IPS-NIHi7 (cell line): ENCODE results near the gene LLGL1.

ENCODE experiments used
- DNase-seq: peaks from one replicate; pipeline ENCODE4 v3.0.0; 2012; ENCODE audit warnings: mixed read lengths; ENCODE audit errors: extremely low spot score

LLGL1 gene

DNA sequence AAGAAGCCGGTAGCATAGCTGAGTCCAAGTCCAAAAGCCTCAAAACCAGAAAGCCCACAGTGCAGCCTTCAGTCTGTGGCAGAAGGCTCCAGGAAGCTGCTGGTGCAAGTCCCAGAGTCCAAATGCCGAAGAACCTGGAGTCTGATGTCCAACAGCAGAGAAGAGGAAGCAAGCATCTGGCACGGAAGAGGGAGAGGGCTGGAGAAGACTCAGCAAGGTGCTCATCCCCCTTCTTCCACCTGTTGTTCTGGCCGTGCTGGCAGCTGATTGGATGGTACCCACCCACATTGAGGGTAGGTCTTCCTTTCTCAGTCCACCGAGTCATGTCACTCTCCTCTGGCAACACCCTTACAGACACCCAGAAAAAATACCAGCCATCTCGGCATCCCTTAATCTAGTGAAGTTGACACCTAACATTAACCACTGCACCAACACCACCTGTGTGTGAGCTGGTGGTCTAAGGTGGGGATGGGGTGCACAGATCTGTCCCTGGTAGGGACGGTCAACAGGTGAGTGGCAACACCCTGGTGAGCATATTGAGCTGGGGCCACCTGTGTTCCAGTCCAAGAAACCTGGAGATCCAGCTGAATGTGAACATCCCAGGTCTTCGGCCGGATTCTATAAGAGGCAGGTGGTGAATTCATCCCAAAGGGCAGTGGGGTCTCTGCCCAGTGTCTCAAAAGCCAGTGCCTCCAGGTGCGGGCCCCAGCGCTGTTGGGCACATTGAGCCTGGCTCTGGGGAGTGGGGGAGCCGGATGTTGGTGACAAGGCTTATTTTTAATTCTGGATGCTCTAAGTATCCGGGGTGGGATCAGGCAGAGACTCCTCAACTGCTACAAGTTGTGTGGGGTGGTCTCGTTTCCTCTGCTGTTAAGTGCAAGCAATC is 44.9 kb downstream of the LLGL1 start:
- DNase-seq: no peak

DNA sequence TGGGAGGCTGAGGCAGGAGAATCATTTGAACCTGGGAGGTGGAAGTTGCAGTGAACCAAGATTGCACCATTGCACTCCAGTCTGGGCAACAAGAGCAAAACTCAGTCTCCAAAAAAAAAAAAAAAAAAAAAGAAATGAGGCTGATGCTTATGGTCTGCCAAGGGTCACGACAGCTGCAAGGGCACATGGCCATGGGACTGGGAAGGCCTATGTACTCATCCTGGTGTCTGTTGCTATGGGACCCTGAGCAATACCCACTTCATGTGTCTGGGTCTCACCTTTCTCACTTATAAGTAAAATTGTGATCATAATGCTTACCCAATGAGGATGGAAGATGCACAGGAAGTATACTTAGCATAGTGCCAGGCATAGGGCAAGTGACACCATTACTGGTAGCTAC is 51.6 kb downstream of the LLGL1 start:
- no peak for DNase-seq

DNA sequence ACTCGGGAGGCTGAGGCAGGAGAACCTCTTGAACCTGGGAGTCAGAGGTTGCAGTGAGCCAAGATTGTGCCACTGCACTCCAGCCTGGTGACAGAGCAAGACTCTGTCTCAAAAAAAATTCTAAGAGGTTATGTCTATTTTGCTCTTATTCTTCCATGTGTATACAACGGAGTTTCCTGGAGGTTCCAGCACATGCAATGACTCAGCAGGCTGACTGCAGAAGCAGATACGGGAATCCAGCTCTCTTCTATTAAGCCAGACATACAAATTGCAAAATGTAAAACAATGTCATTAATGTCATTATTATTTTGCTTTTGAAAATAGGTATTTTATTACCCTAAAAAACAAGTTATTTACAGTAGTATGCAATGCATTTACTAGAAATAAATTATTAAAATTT is 53.4 kb downstream of the LLGL1 start:
- no peak for DNase-seq

DNA sequence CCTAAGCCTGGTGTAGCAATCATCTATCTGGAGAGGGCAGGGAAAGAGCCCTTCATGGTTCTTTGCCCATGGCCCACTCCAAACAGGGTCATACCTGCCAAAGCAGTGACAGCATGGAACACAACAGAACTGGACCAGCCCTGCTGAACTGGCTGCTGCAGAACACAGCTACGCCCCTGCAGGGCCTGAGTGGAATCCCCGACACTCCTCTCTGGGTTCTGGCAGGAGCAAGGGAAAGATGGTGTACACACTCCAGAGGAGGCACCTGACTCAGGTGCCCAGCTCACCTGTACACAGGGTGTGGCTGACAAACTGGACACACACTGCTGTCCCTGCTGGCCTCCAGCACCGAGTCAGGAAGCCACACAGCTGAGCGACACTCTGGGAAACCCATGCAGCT is 54.8 kb downstream of the LLGL1 start:
- no peak for DNase-seq

DNA sequence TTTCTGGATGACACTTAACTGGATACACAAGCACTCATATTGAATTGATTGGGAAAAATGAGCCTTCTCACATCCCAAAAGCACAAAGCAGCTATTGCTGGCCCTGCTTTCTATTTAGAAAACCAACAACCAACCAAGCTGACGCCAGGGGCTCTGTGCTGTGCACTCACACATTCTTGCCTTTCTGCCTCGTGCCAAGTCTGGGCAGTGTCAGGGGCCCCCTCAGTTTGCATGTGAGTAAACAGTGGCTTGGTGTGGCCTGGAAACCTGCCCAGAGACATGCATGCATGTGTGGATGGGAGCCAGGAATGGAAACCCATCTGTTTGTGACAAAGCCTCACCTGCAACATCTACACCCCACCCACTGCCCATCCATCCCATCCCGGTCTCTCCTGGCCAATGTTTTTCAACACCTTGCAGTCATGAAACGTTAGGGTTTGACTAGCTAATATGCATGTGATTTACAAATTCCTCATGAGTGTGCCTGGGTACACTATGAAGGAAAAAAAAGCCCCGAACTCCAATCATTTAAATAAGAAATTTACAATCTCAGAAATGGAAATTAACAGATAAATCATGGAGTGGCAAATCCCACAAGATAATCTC is 55.4 kb downstream of the LLGL1 start:
- no peak for DNase-seq

DNA sequence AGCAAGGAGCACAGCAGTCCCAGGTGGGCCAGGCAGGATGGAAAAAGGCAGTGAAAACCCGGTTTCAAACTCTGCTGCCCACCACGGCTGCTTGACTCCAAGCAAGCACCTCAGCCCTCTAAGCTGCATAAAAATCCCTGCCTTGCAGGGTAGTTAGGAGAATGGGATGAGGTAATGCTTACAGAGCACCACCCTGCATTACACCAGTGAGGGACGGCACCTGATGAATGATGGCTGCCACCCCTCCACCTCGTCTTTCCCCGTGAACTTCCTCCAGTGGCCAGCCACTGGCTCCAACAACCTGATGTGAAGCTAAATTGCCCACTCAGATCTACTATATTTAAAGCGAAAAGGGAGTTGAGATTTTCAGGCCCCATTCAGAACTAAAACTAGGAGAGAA is 56.4 kb downstream of the LLGL1 start:
- DNase-seq: no peak

DNA sequence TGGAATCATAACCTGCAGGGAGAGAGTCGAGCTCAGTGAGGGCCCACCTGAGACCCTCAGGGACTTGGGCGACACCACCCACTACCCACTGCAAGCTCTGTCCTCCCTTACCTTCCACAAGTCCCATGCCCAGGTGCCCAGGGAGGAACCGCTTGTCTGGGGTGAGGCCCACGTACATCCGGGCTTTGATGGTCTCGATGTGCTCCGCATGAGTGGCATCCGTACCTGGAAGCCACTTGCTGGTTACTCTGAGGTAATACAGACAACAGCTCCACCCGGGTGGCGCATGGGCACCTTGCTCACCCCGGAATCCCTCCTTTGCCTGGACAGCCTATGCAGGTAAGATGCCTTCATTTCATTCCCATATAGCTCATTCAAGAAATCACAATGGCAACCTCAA is 59.9 kb downstream of the LLGL1 start:
- DNase-seq: no peak

DNA sequence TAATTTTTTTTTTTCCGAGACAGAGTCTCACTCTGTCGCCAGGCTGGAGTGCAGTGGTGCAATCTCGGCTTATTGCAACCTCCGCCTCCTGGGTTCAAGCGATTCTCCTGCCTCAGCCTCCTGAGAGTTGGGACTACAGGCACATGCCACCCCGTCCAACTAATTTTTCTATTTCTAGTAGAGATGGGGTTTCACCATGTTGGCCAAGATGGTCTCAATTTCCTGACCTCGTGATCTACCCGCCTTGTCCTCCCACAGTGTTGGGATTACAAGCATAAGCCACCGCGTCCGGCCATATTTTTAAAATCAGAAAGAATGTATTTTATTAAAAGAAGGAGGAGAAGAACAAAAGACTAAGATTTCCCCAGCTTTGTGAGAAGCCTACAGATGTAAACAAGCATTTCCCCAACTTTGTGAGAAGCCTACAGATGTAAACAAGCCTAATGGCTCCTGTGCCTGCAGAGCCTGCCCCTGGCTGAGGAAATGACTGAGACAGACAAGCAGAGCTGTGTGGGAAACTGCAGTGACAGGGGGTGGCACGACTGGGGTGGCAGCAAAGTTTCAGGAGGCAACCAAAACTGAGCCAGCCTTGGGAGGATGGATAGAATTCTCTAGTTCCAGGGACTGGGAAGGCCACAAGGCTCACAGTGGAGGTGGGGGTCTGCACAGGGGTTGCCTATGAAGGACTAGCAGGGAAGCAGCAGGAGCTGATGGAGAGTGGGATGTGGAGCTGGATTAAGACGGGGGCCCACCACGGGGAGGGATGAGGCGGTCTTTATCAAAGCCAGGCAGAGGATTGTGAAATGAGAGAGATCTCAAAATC is 66.5 kb downstream of the LLGL1 start:
- no peak for DNase-seq
